HUES6 (cell line): ENCODE data around the gene NUDT3.

ENCODE experiments used
- H3K27ac ChIP-seq: 2 replicates; pipeline ENCODE4 v1.7.0; 2013; ENCODE audit warnings: low read depth, mild to moderate bottlenecking, low read length, inconsistent platforms
- H3K27me3 ChIP-seq: 2 replicates; pipeline ENCODE4 v1.6.1; 2013; ENCODE audit warnings: low read length; ENCODE audit not compliant: control insufficient read depth, insufficient read depth
- H3K36me3 ChIP-seq: 2 replicates; pipeline ENCODE4 v1.6.1; 2013; ENCODE audit warnings: low read length; ENCODE audit not compliant: control insufficient read depth, insufficient read depth
- H3K4me1 ChIP-seq: 2 replicates; pipeline ENCODE4 v1.6.1; 2013; ENCODE audit warnings: low read length; ENCODE audit not compliant: control insufficient read depth, insufficient read depth
- H3K4me3 ChIP-seq: 2 replicates; pipeline ENCODE4 v1.5.1; 2013; ENCODE audit warnings: low read depth, low read length
- H3K9ac ChIP-seq: one replicate; pipeline ENCODE4 v1.6.1; 2013; ENCODE audit warnings: mild to moderate bottlenecking, low read length
- H3K9me3 ChIP-seq: 2 replicates; pipeline ENCODE4 v1.6.1; 2013; ENCODE audit warnings: low read depth, low read length; ENCODE audit not compliant: control insufficient read depth, insufficient read depth

Gene NUDT3

DNA sequence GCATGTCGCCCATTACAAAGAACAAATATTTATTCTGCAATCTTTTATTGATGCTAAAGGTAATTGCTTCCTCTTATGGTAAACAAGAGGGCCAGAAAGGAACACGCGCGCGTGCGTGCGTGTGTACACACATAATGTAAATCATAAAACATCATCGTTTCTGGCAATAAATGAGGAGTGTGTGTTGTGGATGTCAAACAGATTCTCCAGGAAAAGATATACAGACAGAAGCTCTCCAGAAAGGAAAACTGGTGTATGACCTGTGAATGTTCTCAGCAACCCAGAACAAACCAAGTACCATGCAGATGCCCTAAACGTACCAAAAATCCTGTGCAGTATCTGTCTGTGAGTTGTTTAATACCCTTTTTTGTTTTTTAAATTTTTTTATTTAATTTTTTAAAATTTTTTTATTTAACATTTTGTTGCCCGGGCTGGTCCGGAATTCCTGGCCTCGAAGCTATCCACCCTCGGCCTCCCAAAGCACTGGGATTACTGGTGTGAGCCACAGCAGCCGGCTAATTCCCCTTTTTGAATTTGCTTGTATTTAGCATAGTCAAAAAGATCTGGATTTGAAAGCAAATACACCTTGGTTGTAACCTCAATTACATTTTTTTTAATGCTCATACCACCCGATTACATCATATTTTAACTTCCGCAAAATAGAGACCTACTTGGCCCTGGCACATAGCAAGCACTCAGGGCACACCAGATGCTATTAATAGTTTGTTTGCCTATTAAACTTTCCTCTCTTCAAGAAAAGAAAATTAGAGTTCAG, 909 bp upstream of the NUDT3 start:
- H3K36me3 ChIP-seq, result no peaks in the 10 kb centered on the region
- H3K9me3 ChIP-seq, result peaks cover 8% of the 10 kb centered on the region
- no peaks in the 10 kb centered on the region for H3K27me3 ChIP-seq
- H3K27ac ChIP-seq, result no peak overlapping the region
- H3K9ac ChIP-seq, result peak overlapping the region; percentile 56
- H3K4me3 ChIP-seq, result peak overlapping the region; percentile 80
- no peaks in the 10 kb centered on the region; the same call in 1 of the 2 replicates for H3K4me1 ChIP-seq

DNA sequence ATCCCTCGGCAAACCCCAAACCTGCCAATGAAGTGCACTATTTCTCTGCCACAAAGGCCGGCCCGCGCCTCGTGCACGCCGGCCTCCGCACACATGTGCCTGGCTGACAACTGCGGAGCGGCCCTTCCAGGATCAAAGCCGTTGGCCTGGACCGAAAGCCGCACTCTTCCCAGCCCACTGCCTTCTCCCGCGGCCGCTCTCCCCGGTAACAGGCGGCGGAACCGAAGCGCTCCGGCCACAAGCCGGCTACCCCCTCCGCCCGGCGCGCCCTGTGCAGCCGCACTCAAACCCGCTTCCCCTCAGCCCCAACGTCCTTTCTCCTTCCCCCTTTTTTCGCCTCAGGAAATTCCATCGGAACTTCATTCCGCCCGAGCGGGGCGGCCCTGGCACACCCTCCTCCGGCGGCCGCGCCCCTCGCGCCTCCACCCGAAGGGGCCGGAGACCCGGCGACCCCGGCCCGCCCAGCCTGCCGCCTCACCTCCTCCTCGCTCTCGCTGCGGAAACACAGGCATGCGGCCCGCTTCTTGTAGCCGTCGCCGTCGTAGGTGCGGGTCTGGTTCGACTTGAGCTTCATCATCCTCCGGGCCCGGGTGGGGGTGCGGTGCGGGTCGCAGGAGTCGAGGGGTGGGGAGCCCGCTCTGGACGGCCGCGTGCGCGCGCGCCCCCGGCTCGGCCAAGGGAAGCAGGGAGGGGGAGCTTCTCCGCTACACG, 528 bp downstream of the NUDT3 start:
- H3K27ac ChIP-seq, result peak overlapping the region; percentile 84; the same call in 1 of the 2 replicates
- H3K27me3 ChIP-seq, result no peaks in the 10 kb centered on the region
- H3K9me3 ChIP-seq, result peaks cover 8% of the 10 kb centered on the region
- peak overlapping the region; percentile 80 for H3K4me3 ChIP-seq
- H3K36me3 ChIP-seq, result no peaks in the 10 kb centered on the region
- H3K4me1 ChIP-seq, result no peaks in the 10 kb centered on the region; the same call in 1 of the 2 replicates
- H3K9ac ChIP-seq, result peak overlapping the region; percentile 83

DNA sequence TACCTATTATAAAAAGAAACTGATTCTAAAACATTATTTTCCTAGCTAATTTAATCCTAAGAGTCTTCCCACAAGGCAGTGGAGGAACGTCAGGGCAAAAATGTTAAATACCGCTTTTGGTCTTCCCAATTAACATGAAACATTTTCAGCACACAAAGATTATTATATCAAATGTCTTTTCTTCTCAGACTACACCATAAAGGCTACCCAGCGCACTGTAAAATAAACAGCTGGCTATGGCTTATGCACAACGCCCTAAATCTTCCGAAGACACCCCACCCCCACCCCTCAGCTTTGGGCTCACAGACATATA, 1.0 kb downstream of the NUDT3 start:
- no peaks in the 10 kb centered on the region for H3K36me3 ChIP-seq
- H3K4me1 ChIP-seq, result peaks cover 3% of the 10 kb centered on the region
- peak overlapping the region; percentile 84; the same call in 1 of the 2 replicates for H3K27ac ChIP-seq
- H3K9me3 ChIP-seq, result peaks cover 5% of the 10 kb centered on the region
- peak overlapping the region; percentile 80 for H3K4me3 ChIP-seq
- peak overlapping the region; percentile 83 for H3K9ac ChIP-seq
- H3K27me3 ChIP-seq, result no peaks in the 10 kb centered on the region

DNA sequence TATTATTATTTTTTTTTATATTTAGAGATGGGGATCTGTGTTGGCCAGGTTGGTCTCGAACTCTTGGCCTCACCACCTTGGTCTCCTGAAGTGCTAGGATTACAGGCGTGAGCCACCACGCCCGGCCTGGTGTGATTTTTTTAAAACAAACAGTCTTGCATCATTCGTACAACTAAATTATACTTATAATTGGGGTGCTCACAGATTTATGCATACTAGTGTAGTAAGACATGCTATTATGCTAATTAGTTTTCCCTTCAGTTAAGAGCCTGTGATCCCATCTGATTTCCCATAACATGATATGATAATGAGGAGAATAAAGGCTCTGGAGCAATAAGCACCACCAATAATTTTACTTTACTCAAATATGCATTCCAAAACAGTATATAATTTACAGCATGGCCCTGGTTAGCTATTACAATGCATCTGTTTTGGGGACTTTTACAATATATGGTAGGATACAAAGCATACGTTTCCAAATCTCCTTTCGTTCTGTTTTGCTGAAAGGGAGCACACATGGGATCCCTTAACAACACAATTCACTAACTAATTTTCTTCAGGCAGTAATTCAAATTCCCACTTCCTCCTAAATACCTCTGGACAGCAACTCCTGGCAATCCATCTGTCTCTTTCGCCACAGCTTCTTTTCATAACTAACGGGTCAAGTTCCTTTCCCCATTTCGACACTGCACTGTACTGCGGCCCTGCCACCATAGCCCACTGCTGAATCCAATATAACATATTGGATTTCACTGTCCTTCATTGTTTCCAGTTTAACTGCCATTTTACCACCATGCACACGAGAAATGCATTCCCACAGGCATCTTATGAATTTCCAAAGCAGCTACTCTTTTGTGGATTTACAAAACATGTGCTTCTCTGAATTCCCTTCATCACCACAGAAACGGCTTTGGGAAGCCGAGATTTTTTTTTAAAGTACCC, 1.7 kb downstream of the NUDT3 start:
- H3K27ac ChIP-seq, result no peak overlapping the region

DNA sequence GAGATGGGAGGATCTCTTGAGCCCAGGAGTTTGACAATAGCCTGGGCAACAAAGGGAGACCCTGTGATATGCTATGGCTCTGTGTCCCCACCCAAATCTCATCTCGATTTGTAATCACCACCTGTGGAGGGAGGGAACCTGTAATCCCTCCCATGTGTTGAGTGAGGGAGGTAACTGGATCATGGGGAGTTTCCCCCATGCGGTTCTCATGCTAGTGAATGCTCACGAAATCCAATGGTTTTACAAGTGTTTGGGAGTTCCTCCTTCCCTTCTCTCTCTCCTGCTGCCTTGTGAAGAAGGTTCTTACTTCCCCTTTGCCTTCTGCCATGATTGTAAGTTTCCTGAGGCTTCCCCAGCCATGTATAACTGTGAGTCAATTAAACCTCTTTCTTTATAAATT, 3.4 kb downstream of the NUDT3 start:
- Histone ChIP-seq H3K27ac (no peak overlapping the region), H3K9me3 (no peaks in the 10 kb centered on the region), H3K4me1 (peaks cover 17% of the 10 kb centered on the region), H3K9ac (no peak overlapping the region), H3K36me3 (no peaks in the 10 kb centered on the region), H3K4me3 (no peak overlapping the region), H3K27me3 (no peaks in the 10 kb centered on the region)

More for the DNA sequence above, 1.7 kb downstream of the NUDT3 start:
- H3K4me3 ChIP-seq, result peak overlapping the region; percentile 80
- no peaks in the 10 kb centered on the region for H3K27me3 ChIP-seq
- peaks cover 9% of the 10 kb centered on the region for H3K4me1 ChIP-seq
- H3K9me3 ChIP-seq, result no peaks in the 10 kb centered on the region
- peak overlapping the region; percentile 51 for H3K9ac ChIP-seq
- H3K36me3 ChIP-seq, result no peaks in the 10 kb centered on the region

DNA sequence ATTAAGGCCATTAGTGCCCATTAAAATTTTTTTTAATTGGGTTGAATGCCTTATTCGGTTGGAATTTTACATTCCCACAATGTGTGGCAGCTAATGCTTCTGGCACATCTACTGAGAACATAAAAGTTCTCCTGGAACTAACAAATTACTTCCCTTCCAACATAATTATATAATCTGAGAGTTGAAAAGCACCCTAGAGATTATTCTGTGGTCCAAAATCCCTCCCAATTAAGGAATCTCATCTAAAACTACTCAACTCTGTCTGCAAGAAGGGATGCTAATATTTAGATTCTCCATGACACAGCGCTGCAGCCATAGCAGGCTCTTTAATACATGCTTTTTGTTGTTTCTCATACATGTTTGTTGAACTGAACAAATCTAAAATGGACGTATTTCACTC, 4.0 kb downstream of the NUDT3 start:
- H3K9me3 ChIP-seq, result no peaks in the 10 kb centered on the region
- no peaks in the 10 kb centered on the region for H3K36me3 ChIP-seq
- H3K4me3 ChIP-seq, result no peak overlapping the region
- no peaks in the 10 kb centered on the region for H3K27me3 ChIP-seq
- H3K9ac ChIP-seq, result no peak overlapping the region
- H3K27ac ChIP-seq, result no peak overlapping the region
- peaks cover 22% of the 10 kb centered on the region for H3K4me1 ChIP-seq

DNA sequence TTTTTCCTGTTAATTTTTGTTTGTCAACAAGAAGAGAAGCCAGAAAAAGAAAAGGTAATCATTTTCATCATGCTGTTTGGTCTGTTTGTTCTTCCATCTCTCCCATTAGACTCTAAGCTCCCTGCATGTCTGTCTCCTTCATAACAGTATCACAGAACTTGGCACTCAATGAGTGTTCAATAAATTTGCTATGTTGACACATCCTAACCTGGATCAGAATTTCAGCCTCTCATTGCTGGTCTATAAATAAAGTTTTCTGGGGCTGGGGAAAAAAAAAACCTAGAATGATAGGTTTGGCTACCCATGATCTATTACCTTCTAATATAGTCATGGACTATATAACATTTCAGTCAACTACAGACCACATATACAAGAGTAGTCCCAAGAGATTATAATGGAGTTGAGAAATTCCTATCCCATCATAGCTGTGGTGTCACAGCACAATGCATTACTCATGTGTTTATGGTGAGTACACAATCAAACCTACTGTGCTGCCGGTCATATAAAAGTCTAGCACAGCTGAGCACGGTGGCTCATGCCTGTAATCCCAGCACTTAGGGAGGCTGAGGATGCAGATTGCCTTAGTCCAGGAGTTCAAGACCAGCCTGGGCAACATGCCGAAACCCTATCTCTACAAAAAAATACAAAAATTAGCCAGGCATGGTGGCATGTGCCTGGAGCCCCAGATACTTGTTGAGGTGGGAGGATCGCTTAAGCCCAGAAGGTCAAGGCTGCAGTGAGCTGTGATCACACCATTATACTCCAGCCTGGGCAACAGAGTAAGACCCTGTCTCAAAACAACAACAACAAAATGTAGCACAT, 5.9 kb downstream of the NUDT3 start:
- no peaks in the 10 kb centered on the region for H3K9me3 ChIP-seq

DNA sequence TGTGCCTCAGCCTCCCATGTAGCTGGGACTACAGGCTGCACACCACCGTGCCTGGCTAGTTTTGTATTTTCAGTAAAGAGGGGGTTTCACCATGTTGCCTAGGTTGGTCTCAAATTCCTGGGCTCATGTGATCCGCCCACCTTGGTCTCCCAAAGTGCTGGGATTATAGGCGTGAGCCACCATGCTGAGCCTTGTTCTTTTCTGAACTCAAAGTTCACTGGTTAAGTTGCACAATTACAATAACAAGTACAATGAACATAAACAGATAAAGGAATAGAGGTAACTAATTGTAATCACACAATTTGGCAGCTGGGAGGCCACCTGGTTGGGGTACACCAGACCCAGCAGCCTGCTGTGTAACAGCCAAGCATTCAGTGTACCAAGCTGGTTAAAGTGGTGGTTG, 6.7 kb downstream of the NUDT3 start:
- H3K9me3 ChIP-seq, result no peaks in the 10 kb centered on the region
- no peak overlapping the region for H3K27ac ChIP-seq
- H3K36me3 ChIP-seq, result no peaks in the 10 kb centered on the region
- H3K9ac ChIP-seq, result no peak overlapping the region
- no peak overlapping the region for H3K4me3 ChIP-seq
- peaks cover 22% of the 10 kb centered on the region for H3K4me1 ChIP-seq
- H3K27me3 ChIP-seq, result no peaks in the 10 kb centered on the region

More for the DNA sequence above, 5.9 kb downstream of the NUDT3 start:
- no peak overlapping the region for H3K9ac ChIP-seq
- no peak overlapping the region for H3K4me3 ChIP-seq
- no peaks in the 10 kb centered on the region for H3K36me3 ChIP-seq
- H3K27ac ChIP-seq, result no peak overlapping the region
- peaks cover 22% of the 10 kb centered on the region for H3K4me1 ChIP-seq
- H3K27me3 ChIP-seq, result no peaks in the 10 kb centered on the region

DNA sequence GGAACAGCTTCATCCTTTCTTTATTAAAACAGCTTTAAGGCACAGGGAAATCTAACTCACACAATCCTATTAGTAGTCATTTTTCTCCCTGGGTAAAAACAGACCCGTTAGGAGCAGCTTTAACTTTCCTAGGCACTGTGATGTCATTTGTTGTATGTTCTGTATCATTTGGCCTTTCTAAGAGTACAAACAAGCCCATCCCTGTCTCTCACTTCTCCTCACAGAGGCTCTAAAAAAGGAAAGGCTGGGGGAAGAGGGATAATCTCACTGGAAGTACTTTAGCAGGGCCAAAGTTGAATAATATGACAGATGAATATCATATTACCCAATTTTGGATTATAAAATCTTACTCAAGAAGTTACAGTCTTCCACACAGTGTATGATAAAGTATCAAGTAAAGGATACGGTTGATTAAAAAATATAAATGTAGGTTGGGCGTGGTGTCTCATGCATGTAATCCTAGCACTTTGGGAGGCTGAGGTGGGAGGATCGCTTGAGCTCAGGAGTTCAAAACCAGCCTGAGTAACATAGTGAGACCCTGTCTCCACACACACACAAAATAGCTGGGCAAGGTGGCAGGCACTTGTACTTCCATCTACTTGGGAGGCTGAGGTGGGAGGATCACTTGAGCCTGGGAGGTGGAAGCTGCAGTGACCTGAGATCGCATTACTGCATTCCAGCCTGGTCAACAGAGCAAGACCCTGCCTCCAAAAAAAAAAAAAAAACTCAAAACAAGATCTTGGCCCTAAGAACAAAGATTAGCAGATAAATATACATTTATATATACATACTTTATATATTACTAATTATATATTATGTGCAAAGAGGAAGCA, 7.9 kb downstream of the NUDT3 start:
- Histone ChIP-seq H3K9me3 (no peaks in the 10 kb centered on the region), H3K9ac (no peak overlapping the region), H3K27ac (no peak overlapping the region), H3K4me1 (peaks cover 22% of the 10 kb centered on the region), H3K4me3 (no peak overlapping the region), H3K27me3 (no peaks in the 10 kb centered on the region), H3K36me3 (no peaks in the 10 kb centered on the region)
